DLD1 (cell line): ENCODE data around the gene COMMD10.
"Not testable (repeated sequence)": the region's sequence is repeated elsewhere in the genome, so short reads cannot be mapped to it uniquely, and the experiment has no call there.

Experiments used
- in situ Hi-C: cut with HindIII; loops from 2 replicates; pipeline ENCODE4 v1.10.0; 2017; ENCODE audit warnings: low sequenced_read_pairs

The COMMD10 gene

DNA sequence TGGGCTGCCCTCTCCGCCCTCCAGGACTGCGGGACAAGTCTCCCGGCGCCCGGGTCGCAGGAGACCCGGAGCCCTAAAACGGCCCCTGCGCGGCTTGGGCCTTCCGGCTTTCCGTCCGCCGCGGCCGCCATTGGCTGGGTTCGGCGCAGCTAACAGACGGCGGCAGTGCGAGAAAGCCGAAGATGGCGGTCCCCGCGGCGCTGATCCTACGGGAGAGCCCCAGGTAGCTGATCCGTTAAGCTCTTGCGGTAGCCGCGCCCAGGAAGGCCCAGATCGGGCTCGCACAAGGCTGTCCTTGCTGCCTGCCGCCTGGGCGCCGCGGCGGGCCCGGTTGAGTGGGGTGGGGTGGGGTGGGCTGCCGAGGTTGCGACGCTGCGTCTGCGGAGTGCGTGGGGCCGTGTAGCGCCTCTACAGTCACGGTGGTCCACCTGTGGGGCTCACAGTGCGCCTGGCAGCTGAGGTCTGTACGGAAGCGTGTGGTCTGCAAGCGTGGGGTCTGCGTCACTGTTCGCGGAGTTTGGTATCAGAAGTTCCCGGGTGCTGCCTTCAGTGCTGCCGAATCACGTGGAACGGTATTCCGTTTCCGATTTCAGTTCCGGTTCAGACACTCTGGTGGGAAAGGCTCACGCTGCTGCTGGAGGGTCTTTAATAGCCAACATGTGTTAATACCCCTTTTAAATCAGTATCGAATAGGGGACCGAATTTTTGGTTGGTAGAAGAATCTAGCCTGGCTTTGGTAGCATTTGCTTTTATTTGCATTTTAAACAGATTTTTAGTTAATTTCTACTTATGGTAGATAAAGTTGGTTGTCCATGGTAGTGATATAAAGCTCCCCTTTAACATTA, at the start of gene COMMD10:
TSS of gene COMMD10 (plus strand) at position 155 of the 845 bp plus-strand sequence.
- in situ Hi-C loops: no loop called here

DNA sequence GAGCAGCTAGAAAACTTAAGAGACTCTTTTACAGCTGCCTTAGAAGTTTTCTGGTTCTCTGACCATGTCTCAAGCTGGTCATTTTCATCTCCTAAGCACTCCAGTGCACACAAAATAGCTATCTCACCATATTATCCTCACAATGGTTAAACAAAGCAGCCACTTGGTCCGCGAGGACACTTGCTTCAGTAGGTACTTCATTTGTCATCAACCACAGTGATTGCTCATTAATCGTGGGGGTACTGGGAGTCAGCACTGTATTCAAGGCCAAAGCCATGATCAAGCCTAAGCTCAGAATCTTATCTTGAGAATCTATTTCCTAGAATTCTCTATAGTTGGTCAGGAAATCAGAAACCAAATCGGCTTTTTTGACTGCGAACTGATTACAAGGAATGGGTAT, 49.7 kb upstream of the COMMD10 start:
- in situ Hi-C loops: no loop called here

DNA sequence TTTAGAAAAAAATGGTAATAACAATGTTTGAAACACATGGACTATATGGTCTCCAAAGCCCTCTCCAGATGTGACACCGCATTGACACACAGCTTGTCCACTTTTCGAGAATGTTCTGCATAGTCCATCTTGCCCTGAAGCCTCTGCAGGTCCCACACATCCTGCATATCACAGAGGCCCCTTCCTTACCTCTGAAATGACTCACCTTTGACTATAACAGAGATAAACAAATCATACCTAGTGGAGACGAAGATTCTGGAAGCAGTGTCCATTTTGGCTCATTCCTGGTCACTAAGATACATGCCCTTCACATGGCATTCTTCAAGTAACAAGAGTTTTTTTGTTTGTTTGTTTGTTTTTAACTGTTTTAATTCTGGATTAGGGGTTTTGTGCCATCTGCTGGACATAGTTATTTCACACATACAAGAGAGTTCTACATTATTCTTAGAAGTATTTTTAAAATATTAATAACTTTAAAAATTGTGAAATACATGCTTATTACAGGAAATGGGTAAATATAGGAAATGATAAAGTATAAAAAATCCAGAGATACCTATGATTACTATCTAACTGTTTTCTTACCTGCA, 47.5 kb upstream of the COMMD10 start:
- in situ Hi-C loops: no loop called here

DNA sequence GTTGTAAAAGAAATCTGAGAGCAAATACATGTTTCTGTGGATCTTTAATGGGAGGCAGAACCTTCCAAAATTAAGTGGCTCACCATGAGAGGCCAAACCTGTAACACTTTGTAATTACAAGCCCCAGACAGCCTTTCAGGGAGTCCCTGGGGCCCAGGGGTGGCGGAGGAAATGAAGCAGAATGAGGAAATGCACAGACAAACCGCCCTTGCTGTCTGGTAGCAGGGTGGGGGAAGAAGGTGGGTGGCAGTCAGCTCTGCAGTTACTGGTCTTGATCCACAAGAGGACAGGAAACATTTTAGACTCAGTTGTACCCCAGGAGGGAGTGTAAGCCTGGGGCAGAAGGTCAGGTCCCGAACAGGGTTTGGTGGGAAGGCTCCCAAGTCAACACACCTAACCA, 46.0 kb upstream of the COMMD10 start:
- in situ Hi-C loops: no loop called here

DNA sequence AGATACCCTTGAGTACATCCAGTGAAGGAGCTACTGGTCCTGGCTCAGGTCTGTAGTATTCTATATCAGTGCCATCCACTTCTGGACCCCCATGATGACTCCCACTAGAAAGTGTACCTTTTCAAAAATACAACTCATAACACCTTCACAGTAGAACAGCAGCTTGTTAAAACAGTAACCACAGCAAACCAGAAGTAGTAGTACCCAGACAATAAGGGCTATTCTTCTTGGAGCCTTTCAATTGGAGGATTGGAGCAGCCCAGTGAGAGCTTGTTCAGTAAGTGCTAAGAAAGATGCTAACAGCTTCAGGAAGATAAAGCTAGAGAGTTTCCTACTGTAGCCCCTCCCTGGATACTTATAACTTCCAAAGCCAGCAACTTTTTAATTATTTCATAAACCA, 42.5 kb upstream of the COMMD10 start:
- in situ Hi-C loops: no loop called here

DNA sequence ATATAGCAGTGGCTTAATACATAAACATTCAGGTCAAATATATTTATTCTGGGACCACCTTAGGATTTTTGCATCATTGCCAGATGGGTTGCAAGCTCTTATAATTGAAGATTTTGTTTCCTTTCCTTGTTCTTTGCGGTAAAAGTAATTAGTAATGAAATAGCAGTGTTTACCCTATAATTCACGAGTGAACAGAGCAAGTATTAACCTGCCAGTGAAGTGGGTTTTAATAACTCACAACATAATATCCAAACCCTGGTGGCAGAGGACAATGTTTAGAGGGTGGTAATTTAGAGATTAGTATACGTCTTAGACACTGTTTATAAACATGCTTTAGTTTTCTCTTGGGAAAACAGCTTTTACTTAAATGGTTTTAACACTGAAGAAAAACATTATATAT, 40.8 kb upstream of the COMMD10 start:
- in situ Hi-C loops: no loop called here

DNA sequence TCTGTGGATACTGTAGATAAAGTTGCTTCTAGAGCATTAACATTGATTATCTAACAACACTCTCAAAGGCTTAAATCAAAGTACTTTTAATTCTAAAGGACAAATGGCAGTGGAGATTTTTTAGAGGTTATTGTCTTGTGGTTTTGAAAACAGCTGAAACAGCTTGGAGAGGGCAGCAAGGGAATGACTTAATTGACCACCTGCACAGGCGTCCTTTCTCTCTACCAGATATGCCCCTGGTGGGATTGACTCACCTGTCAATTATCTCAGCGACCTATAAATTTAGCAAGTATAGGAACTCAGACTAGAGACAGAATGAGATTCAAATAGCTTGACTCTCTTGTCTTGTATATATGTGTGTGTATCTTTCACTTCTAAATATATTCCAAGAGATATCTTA, 39.0 kb upstream of the COMMD10 start:
- in situ Hi-C loops: no loop called here

DNA sequence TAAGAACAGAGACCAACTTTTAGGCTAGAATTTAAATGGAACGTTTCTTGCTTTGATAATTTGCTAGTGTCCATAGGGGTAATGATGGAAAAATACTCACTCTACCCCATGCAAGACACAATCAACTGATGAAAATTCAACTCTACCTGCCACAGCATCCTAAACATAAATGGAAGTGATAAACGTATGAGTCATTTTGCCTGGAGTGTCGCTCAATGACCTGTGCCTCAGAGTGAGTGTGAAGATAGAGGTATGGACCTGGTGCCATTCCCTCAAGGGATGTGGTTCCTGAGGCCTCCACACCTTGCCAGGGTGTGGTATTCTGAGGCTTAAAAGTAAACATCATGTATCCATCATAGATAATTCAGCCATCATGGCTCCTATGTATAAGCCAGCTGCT, 38.6 kb upstream of the COMMD10 start:
- in situ Hi-C loops: no loop called here

DNA sequence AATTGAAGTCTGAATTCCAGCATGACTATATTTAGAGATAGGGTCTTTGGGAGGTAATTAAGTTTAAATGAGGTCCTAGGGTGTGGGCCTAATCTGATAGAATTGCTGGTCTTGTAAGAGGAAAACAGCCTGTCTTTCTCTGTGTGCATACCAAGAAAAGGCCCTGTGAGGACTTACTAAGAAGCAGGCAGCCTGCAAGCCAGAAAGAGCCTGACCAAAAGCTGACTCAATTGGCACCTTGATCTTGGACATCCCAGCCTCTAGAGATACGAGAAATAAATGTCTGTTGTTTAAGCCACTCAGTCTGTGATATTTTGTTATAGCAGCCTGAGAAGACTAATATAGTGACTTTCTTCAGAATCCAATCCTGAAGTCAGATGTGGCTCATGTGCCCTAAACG, 38.0 kb upstream of the COMMD10 start:
- in situ Hi-C loops: no loop called here

DNA sequence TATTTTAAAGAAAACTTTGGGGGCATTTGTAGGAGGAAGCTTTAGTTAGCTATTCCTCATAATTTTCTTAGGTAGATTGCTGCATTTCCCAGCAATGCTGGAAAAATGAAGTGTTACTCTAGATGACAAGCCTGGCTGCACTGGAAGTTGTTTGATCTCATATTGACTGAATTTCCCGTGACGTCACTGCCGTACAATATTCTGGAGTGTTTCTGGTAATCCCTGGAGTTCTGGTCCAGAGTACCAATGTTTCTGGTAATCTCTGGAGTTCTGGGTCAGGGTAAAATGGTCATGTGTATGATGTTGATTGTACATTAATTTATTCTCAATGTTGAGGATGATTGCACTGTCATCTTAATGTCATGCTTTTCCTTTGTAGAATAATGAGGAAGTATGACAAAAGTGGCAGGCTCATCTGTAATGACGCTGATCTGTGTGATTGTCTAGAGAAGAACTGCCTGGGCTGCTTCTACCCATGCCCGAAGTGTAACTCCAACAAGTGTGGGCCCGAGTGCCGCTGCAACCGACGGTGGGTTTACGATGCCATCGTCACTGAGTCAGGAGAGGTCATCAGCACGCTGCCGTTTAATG, 26.4 kb upstream of the COMMD10 start:
- in situ Hi-C loops: no loop called here

DNA sequence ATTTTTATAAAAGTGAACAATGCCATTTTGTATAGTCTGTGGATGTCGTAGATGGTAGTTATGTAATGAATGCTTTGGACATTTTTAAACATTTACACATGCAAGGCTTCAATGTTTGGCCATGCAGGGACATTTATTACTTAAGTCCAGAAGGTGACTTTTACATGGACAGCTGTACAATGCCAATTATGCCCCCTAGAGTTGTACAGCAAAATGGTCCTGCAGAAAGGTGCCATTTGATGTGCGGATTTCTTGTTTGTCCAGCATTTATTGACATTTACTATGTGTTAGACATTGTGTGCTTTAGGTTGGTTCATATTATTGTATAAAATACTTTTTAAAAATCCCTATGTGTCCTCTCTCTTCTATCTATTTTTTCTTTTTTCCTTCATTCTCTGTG, 22.5 kb upstream of the COMMD10 start:
- in situ Hi-C loops: no loop called here

DNA sequence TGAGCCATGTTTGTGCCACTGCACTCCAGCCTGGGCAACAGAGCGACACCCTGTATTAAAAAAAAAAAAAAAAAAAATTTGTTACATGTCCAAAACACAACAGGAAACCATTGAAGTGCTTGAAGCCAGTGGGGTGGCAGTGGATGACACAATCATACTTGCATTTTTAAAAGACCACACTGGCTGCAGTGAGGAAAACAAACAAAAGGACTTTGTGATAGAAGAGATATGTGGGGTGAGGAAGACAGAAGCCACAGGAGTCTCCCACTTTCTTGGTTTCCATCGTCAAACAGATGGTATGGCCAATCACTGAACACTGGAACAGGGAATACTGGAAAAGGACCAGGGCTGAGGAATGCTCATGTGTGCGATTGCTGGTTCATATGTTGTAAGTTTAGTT, 20.9 kb upstream of the COMMD10 start:
- in situ Hi-C loops: no loop called here

DNA sequence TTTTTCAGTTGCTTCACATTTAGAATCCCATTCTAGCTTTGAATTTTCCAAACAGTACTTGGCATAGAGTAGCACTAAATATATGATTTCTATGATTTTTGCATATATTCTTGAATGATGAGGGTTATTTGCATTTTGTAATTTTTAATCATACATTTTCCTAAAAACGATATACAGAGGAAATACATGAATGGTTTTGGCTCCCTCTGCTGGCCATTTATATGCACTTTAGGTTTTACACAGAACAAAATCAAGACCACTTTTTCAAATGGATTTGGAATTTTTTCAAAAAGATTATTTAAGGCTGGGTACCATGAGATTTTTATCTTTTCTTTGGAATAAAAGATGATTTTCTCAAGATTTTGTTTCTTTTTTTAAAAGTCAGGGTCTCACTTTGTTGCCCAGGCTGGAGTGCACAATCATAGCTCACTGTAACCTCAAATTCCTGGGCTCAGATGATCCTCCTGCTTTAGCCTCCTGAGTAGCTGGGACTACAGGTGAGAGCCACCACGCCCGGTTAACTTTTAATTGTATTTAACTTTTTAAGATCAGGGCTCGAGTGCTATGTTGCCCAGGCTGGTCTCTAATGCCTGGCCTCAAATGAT, 16.7 kb upstream of the COMMD10 start:
- in situ Hi-C loops: no loop called here

DNA sequence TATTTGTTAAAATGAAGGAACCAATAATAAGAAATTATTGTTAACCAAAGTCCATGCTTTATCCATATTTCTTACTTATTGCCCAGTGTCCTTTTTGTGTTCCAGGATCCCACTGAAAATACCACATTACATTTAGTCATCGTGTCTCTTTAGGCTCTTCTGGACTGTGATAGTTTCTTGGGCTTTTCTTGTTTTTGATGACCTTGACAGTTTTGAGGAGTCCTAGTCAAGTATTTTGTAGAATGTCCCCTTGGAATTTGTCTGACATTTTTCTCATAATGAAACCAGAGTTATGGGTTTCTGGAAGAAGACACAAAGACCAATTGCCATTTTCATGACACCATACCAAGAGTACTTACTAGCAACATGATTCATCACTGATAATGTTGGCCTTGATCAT, 13.6 kb upstream of the COMMD10 start:
- in situ Hi-C loops: no loop called here

DNA sequence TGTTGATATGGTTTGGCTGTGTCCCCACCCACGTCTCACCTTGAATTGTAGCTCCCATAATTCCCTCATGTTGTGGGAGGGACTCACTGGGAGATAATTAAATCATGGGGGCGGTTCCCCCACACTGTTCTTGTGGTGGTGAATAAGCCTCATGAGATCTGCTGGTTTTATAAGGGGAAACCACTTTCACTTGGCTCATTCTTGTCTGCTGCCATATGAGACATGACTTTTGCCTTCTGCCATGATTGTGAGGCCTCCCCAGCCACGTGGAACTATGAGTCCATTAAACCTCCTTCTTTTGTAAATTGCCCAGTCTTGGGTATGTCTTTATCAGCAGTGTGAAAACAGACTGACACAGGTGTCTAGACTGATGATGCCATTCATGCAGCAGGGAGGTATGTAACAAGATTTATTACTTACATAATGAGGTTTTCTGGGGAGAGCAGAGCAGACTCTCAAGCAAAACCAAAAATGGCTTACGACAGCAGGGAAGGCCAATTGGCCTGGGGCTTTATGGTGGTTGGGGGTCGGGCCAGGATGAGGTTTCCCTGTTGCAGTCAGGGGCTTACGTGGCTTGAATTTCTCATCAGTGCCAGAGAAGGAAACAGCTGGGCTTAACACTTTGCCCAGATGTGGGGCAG, 9.5 kb upstream of the COMMD10 start:
- in situ Hi-C loops: no loop called here

DNA sequence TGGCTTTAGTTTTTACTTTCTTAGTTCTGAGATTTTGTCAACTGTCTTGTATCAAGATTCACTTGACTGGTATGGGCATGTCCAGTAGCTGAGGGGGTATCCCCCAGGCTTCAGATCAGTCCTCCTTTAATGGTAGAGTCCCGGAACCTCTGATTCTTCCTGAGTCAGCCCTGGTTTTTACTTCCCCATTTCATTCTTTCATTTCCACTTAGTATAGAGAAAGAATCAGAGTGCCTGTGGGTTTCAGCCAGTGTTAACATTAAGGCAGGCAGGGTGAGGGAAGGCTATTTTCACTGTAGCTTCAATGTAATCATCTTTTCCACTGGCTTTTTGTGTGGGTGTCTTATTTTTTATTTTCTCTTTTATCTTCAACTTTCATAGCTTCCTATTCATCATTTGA, 8.3 kb upstream of the COMMD10 start:
- in situ Hi-C loops: no loop called here

DNA sequence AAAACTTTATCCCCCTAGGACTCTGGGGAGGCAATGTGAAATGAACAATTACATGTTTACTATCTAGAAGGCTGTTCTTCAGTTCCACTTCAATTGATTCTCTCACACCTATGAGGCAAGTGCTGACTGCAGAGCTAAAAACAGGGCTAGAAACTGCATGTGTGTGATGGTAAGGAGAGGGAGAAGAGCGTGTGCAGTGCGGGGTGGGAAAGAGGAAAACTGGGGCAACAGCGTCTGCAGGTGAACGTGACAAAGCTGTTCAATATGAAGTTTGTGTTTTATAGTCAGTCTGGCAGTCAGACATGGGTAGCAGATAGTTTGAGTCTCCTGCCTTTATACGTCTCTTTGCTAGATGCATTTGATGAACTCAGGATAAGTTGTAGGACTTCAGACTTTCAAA, 6.6 kb upstream of the COMMD10 start:
- in situ Hi-C loops: no loop called here

DNA sequence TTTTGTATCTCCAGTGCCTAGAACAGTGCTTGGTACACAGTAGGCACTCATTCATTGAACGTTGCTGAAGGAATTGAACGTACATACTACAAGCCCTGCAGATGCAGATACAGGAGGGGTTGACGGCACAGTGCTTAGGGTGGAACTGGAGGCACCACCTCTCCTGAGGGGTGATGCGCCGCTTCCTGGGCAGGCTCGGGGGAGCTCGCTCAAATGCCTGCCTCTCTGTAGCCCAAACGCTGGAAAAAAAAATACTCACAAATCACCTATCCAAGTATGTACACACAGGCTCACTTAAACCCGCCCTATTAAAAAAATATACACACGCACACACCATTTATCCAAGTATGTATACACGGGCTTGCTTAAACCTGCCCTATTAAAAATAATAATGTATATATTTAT, 536 bp upstream of the COMMD10 start:
- in situ Hi-C loops: no loop called here

DNA sequence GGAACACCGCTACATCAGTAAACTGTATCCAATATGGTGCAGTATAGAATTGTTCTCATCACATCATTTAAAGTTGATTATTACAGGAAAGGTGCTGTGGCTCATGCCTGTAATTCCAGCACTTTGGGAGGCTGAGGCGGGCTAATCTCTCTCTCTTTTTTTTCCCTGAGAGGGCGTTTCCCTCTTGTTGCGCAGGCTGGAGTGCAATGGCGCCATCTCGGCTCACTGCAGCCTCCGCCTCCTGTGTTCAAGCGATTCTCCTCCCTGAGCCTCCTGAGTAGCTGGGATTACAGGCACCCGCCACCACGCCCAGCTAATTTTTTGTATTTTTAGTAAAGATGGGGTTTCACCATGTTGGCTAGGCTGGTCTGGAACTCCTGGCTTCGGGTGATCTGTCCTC, 1.5 kb downstream of the COMMD10 start:
- in situ Hi-C loops: not testable (repeated sequence)

DNA sequence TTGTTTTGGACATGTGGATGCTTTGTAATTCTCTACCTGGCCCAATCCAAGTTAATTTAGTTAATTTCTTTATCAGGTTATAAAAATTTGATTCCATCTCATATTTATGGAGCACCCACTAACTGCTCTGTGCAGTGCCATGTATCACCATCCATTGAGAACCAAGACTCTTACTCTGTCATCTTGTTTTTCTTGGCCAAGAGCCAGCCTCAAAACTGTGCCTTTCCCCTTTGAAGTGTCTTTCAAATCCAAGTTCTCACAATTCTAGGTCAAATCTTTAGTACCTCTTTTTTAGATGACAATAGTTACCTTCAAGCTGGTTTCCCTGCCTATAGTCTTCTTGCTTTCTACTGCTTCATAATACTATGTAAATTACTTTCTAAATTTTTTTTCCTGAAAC, 3.2 kb downstream of the COMMD10 start:
- in situ Hi-C loops: no loop called here

DNA sequence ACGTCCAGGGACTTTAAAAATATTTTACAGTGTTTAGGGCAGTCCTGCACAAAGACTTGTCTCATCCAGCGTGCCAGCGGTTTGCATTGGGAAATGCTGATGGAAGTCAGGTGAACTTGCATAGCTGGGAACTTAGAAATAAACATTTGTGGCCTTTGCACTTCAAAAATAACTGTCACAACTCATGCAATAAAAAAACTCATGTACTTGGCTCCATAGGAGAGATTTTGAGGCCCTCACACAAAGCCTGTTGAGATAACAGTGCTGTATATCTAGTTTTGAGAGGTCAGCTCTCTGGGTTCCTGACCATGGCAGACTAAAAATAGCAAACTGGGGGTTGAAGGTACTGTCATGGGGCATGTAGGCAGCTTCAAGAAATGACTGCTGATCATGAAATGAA, 5.5 kb downstream of the COMMD10 start:
- in situ Hi-C loops: no loop called here
